Measurements from ENCODE around the gene HMGN3. TPM values are rescaled to one million over a fixed set of nuclear protein-coding genes. Genes with fewer than 3 reads are reported as not detected.

HMGN3 gene
- total RNA-seq, 4 donors from 2014 or later = 70.2 to 101 (median 87.7) TPM

- Histone ChIP-seq H3K27ac (no peak overlapping the region), H3K27me3 (no peaks in the 10 kb centered on the region), H3K36me3 (no peaks in the 10 kb centered on the region), H3K4me3 (replicated peaks in 1 of 3) (no peak overlapping the region), H3K9me3 (no peaks in the 10 kb centered on the region), H3K4me1 (no peaks in the 10 kb centered on the region)
- no peak for DNase-seq
- intact Hi-C loops (cut with DNase I) = no loop called here
- TF ChIP-seq POLR2A (IDR thresholded peaks at IDR 0.05) (no peak), CTCF (IDR thresholded peaks at IDR 0.05) (no peak)
- 91% methylated on average over 3 of the region's 3 CpGs for WGBS, 2 donors
Measured at GRCh38 chr6:79226660-79227059, 7.8 kb downstream of the HMGN3 start.

- no peaks in the 10 kb centered on the region for H3K9me3 ChIP-seq
- H3K27me3 ChIP-seq = no peaks in the 10 kb centered on the region
- WGBS, 2 donors = 78 to 85% methylated on average over 4 of the region's 4 CpGs
- H3K4me1 ChIP-seq = no peaks in the 10 kb centered on the region
- no peak for DNase-seq
- H3K36me3 ChIP-seq = no peaks in the 10 kb centered on the region
- intact Hi-C loops (cut with DNase I) = no loop called here
- no peak overlapping the region for H3K4me3 ChIP-seq (replicated peaks in 1 of 3)
- H3K27ac ChIP-seq = no peak overlapping the region
- TF ChIP-seq POLR2A (IDR thresholded peaks at IDR 0.05) = no peak
- no peak for TF ChIP-seq CTCF (IDR thresholded peaks at IDR 0.05)
Measured at GRCh38 chr6:79225717-79226599, 8.5 kb downstream of the HMGN3 start.

GRCh38 chr6:79223611-79224404, 10.7 kb downstream of the HMGN3 start:
- 90 to 94% methylated on average over 3 of the region's 3 CpGs for WGBS, 2 donors
- no peak for DNase-seq
- Histone ChIP-seq H3K36me3 (no peaks in the 10 kb centered on the region), H3K27ac (no peak overlapping the region), H3K4me1 (no peaks in the 10 kb centered on the region), H3K4me3 (replicated peaks in 1 of 3) (no peak overlapping the region), H3K9me3 (no peaks in the 10 kb centered on the region), H3K27me3 (no peaks in the 10 kb centered on the region)
- intact Hi-C loops (cut with DNase I) = no loop called here
- TF ChIP-seq CTCF (IDR thresholded peaks at IDR 0.05) (no peak), POLR2A (IDR thresholded peaks at IDR 0.05) (no peak)

DNA sequence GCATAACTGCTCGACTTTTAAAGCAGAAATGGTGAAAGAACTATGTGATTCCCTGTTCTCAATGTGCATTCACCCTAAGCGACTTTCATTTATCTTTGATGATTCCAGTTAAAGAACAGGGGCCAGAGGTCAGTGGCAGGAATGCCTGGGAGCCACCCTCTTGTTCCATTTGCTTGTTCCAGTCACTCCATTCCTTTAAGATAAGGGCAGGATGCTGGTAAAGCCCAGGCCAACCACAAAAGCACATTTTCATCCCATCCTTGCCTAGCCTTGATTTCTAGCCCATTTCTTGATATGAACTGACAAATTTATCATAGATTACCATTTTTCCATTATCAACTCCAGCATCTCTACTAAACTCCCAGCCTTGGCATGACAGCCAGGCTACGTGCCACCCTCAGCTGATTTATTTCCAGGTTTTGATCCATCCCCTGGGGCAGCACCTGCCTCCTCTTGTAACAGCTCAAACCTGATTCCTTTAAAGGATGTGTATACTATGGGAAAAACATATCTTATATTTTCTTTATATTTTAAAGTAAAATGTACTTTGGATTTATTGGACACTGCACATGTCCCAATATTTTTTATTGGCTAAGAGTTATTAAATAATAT, 19.2 kb downstream of the HMGN3 start:
- Histone ChIP-seq H3K27me3 (no peaks in the 10 kb centered on the region), H3K4me1 (no peaks in the 10 kb centered on the region), H3K4me3 (replicated peaks in 1 of 3) (no peak overlapping the region), H3K36me3 (no peaks in the 10 kb centered on the region), H3K9me3 (no peaks in the 10 kb centered on the region), H3K27ac (no peak overlapping the region)
- WGBS, 2 donors = 72 to 76% methylated on average over 3 of the region's 3 CpGs
- DNase-seq = no peak
- TF ChIP-seq CTCF (IDR thresholded peaks at IDR 0.05) (no peak), POLR2A (IDR thresholded peaks at IDR 0.05) (no peak)
- intact Hi-C loops (cut with DNase I) = no loop called here

All from thyroid gland (tissue), 4 donors.